ENCODE data around the gene SPANXN2.
"Not testable (repeated sequence)": the region's sequence is repeated elsewhere in the genome, so short reads cannot be mapped to it uniquely, and the experiment has no call there.

The SPANXN2 gene, protein sequence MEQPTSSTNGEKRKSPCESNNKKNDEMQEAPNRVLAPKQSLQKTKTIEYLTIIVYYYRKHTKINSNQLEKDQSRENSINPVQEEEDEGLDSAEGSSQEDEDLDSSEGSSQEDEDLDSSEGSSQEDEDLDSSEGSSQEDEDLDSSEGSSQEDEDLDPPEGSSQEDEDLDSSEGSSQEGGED

DNA sequence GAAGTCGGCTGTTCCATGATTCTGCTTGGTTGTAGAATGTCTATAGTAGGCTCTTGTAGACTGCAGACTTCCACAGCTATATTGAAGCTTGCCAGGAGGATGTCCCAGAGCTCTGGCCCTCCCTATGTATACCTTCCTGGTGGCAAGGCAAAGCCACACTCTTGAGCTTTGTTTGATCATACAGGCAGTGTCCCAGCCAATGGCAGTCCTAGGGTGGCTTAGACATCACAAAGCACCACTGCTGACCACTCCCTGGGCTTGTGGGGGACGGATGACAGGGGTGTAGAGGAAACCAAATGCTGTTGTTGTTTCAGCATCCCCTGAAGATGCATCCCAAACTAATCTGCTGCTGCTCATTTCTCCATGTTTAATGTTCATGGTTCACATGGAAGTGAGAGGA, at the start of gene SPANXN2:
TSS of gene SPANXN2 (minus strand) at position 101 of the 400 bp plus-strand sequence. CDS start at position 17, 84 bp downstream.
- FAIRE-seq; DNase-seq (ENCODE audit: insufficient read length, low spot score): not testable (repeated sequence)

DNA sequence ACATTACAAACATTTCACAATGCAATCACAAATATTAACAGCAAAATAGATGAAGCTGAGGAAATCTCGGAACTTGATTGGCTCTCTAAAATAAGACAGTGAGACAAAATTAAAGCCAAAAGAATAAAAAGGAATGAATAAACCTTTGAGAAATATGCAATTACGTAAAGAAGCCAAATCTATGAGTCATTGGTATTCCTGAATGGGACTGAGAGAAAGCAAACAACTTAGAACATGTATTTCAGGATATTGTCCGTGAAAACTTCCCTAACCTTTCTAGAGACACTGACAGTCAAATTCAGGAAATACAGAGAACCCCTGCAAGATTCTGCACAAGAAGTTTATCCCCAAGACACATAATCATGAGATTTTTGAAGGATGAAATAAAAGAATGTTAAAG, 48.4 kb upstream of the SPANXN2 start:
- FAIRE-seq: no peak
- no peak for TF ChIP-seq POLR2A (IDR thresholded peaks at IDR 0.05; ENCODE audit: low read depth, low read length)
- no peak for DNase-seq (ENCODE audit: insufficient read length, low spot score)

DNA sequence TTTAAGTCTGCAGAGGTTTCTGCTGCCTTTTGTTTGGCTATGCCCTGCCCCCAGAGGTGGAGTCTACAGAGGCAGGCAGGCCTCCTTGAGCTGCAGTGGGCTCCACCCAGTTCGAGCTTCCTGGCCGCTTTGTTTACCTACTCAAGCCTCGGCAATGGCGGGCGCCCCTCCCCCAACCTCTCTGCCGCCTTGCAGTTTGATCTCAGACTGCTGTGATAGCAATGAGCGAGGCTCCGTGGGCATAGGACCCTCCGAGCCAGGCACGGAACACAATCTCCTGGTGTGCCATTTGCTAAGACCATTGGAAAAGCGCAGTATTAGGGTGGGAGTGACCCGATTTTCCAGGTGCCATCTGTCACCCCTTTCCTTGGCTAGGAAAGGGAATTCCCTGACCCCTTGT, 47.2 kb upstream of the SPANXN2 start:
- not testable (repeated sequence) for DNase-seq (ENCODE audit: insufficient read length, low spot score); FAIRE-seq

DNA sequence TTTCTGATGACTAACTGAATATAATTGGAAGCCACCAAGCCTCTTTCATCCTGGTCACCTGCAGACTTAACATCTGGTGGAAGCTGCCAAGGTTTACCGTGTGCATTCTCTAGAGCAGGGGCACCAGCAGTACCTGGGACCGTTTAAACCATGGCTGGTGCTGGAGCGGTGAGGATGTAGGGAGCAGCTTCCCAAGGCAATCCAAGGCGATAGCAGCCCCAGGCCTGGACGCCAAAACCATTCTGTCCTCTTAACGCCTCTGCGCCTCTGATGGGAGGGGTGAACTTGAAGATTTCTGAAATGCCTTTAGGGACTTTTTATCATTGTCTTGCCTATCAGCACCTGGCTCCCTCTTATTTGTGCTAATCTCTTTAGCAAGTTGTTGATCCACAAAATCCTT, 37.3 kb upstream of the SPANXN2 start:
- no peak for TF ChIP-seq POLR2A (IDR thresholded peaks at IDR 0.05; ENCODE audit: low read depth, low read length)
- DNase-seq (ENCODE audit: insufficient read length, low spot score) (no peak), FAIRE-seq (no peak)

DNA sequence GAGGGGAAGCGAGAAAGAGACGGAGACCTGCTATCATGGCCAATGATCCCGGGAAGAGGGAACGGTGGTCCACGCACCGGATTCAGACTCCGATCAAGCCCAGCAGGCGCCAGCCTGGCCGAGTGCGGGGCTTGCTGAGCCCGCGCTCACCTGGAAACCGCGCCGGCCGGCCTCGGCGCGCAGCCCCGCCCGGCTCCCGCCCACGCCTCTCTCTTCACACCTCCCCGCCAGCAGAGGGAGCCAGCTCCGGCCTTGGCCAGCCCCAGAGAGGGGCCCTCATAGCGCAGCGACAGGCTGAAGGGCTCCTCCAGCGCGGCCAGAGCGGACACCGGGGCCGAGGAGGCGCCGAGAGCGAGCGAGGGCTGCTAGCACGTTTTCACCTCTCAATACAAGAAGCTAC, 36.8 kb upstream of the SPANXN2 start:
- FAIRE-seq (no peak), DNase-seq (ENCODE audit: insufficient read length, low spot score) (no peak)
- no peak for TF ChIP-seq POLR2A (IDR thresholded peaks at IDR 0.05; ENCODE audit: low read depth, low read length)

DNA sequence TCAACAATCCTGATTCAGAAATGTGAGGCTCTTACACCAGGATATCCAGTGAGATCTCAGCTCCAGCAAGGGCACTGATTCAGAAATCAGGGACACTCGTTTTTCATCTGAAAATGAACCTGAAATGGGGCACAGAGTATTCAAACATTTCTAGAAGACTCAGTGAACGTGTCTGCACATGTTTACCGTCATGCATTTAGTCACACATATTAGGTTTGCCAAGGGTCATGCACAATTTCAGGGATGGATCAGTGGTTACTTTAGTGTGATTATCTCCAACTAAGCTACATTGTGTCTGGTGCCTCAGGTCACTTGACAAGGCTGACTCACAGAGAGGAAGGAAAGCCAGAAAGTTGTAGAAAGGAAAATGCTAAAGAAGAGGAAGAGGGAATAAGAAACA, 33.6 kb upstream of the SPANXN2 start:
- DNase-seq (ENCODE audit: insufficient read length, low spot score) (no peak), FAIRE-seq (no peak)
- no peak for TF ChIP-seq POLR2A (IDR thresholded peaks at IDR 0.05; ENCODE audit: low read depth, low read length)

DNA sequence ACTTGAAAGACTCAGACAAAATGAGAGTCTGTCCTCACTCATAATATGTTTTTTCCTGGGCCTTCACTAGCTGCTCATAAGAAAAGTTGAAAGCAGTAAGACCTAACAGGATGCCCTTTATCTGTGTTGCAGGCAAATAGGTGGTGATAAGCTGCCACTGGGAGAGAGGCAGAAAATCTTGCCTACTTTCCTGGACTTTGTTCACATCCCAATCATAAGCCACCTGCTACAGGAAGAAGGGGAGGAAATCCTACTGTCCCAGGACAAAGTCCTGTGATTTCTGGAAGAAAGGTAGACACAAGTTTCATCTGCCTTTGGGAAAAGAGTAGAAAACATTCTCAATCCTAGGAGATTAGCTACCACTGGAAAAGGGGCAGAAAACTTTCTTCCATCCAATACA, 13.3 kb upstream of the SPANXN2 start:
- DNase-seq (ENCODE audit: insufficient read length, low spot score) (no peak), FAIRE-seq (no peak)
- no peak for TF ChIP-seq POLR2A (IDR thresholded peaks at IDR 0.05; ENCODE audit: low read depth, low read length)

DNA sequence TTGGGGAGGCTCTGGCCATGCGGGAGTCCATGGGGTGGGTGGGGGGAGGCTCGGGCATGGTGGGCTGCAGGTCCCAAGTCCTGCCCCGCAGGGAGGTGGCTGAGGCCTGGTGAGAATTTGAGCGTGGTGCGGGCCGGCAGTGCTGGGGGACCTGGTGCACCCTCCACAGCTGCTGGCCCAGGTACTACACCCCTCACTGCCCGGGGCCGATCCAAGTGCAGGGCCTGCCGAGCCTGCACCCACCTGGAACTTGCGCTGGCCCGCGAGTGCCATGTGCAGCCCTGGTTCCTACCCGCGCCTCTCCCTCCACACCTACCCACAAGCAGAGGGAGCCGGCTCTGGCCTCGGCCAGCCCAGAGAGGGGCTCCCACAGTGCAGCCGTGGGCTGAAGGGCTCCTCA, 5.7 kb upstream of the SPANXN2 start:
- no peak for TF ChIP-seq POLR2A (IDR thresholded peaks at IDR 0.05; ENCODE audit: low read depth, low read length)
- FAIRE-seq (no peak), DNase-seq (ENCODE audit: insufficient read length, low spot score) (no peak)

DNA sequence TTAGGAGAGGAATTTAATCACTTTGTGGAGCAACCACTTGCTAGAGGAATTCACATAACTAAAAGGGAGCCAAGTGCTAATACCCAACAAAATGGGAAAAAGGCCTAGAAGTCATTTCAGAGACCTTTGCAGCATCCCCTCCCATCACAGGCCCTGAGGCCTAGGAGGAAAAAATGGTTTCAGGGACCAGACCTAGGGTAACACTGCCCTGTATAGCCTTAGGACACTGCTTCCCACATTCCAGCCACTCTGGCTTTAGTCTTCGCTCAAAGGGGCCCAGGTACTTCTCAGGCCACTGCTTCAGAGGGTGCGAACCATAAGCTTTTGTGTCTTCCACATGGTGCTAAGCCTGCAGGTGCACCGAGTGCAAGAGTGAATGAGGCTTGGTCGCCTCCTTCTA, 19.1 kb downstream of the SPANXN2 start:
- TF ChIP-seq POLR2A (IDR thresholded peaks at IDR 0.05; ENCODE audit: low read depth, low read length): no peak
- no peak for DNase-seq (ENCODE audit: insufficient read length, low spot score)
- FAIRE-seq: no peak

DNA sequence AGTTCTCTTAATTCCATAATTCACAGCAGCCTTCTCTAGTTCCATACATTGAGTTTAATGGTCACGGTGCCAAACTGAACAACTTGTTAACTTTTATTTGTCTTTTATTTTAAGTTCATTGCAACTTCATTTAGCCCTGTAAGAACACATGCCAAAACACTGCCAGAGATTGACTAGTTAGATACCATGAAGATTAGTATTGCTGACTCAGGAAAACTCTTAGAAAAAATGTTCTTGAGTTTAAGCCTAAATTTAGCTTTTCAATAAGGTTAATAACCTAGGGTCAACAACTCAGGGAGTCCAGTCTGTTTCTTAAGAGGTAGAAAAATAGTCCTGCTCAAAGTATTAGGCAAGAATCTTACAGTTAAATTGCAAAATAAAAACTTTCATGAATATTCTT, 25.7 kb downstream of the SPANXN2 start:
- DNase-seq (ENCODE audit: insufficient read length, low spot score) (no peak), FAIRE-seq (no peak)
- TF ChIP-seq POLR2A (IDR thresholded peaks at IDR 0.05; ENCODE audit: low read depth, low read length): no peak

DNA sequence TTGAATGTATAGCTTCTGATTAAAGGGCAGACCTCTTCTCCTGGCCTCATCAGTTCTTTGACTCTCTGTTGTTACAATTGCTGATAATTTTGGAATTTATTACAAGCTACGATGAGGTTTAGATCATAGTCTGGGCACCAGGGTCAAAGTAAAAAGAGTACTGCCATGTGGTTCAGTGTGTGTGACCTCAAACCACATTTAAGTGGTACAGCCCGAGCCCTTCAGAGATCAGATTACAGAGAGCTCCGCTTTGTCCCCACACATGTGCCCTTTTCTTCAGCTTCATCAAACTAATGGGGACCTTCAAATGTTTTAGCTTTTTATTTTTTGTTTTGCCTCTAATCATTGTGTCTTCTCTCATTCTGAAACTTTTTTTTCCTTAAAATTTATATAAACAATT, 37.1 kb downstream of the SPANXN2 start:
- FAIRE-seq (no peak), DNase-seq (ENCODE audit: insufficient read length, low spot score) (no peak)
- no peak for TF ChIP-seq POLR2A (IDR thresholded peaks at IDR 0.05; ENCODE audit: low read depth, low read length)

DNA sequence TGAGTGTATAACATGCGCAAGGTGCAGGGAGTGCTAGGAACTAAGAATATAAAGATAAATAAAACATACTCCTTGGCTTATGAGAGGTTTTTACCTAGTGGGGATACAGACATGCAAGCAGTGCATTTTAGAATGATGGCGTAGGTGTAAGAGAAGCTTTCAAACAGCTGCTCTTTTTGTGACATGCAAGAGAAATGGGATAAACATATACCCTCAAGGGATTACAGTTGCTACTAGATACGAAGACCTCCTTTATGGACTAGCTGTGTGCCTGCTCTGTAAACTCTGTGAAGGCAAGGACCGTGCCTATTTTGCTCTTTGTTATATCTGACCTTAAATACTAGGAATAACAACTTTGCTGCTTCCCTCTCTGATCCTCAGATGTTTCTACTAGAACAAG, 45.6 kb downstream of the SPANXN2 start:
- FAIRE-seq (no peak), DNase-seq (ENCODE audit: insufficient read length, low spot score) (no peak)
- no peak for TF ChIP-seq POLR2A (IDR thresholded peaks at IDR 0.05; ENCODE audit: low read depth, low read length)

DNA sequence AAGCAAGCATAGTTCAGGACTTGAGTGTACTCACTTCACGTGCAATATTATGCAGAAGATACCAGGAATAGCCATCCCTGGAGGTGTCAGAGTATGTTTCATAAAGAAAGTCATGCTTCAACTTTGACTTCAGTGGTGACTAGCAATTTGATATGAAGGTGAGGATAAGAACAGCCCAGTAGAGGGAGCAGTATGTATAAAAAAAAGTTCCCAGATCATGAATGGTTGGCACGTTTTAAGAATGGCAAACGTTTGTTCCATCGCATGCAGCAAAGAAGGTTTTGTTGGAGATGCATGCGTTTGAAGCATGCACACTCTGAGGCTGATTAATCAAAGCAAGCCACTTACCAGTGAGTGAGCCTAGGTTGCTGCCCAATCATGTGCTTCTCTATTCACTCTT, 51.2 kb downstream of the SPANXN2 start:
- TF ChIP-seq POLR2A (IDR thresholded peaks at IDR 0.05; ENCODE audit: low read depth, low read length): no peak
- DNase-seq (ENCODE audit: insufficient read length, low spot score) (no peak), FAIRE-seq (peak; percentile 11)

DNA sequence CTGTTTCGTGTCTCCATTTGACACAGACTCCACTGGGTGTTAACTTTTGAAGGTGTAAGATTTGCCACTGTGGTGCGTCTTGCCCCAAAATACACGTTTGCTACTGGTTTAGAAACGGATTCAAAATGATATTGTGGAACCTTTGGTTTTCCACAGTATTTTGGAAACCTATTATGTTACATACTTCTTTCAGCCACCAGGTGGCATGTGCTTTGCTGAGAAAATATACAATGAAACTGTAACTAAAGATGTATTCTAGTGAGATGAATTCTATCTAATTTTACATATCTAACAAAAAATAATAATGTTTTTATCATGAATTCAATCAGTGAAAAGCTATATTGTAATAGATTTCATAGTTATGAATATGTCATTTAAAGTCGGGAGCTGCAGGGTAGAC, 56.2 kb downstream of the SPANXN2 start:
- FAIRE-seq: no peak
- no peak for DNase-seq (ENCODE audit: insufficient read length, low spot score)
- no peak for TF ChIP-seq POLR2A (IDR thresholded peaks at IDR 0.05; ENCODE audit: low read depth, low read length)

DNA sequence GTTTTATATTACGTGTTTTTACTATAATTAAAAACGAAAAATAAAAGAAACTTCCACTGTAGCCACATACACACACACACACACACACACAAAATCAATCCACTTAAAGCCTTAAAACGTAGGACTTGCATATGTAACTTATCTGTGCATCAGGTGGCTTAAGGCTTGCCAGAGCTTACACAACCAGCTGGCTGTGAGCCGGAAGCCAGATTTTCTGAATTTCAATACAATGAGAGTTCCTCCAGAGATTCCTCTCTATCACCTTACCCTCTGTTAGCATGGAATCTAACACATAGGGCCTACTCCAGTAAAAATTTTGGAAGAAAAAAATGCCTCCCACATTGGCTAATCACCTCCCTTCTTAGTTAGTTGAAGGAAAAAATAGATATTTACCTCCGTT, 56.8 kb downstream of the SPANXN2 start:
- DNase-seq (ENCODE audit: insufficient read length, low spot score): no peak
- no peak for FAIRE-seq
- TF ChIP-seq POLR2A (IDR thresholded peaks at IDR 0.05; ENCODE audit: low read depth, low read length): no peak
